ENCODE data around the gene ITPK1. TPM values are rescaled to one million over a fixed set of nuclear protein-coding genes. Genes with fewer than 3 reads are reported as not detected.
A peak's percentile ranks its signal among the peaks of the same experiment; 100 is the strongest.

The ITPK1 gene
- total RNA-seq, 2 experiments from 2014 or later = 78.5 to 83.5 TPM

DNA sequence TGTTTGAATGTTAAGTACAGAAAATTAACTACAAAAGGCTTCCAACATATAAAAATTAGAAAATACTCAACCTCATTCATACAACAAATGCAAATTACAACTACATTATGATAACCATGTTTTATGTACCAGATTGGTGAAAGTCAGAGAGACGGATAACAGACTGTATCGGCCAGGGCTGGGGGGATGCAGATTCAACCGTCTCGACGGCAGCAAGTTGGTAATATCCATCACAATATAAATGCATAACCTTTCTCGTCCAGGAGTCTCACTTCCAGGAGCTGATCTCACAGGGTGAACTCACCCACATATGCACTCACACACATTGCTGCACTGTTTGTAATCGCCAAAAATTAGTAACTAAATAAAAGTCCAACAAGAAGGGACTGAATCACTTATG, 89.4 kb downstream of the ITPK1 start:
- ChIA-PET POLR2A (no interaction called here), CTCF (interaction anchor here (1.0 to 1.8 kb wide), 2 partner anchors 8 to 87 kb away, joined by 4 to 6 read pairs; no protein-coding TSS in a partner anchor)
- DNase-seq = no peak
- intact Hi-C loops (cut with micrococcal nuclease) = no loop called here
- TF ChIP-seq, protein P1, sequence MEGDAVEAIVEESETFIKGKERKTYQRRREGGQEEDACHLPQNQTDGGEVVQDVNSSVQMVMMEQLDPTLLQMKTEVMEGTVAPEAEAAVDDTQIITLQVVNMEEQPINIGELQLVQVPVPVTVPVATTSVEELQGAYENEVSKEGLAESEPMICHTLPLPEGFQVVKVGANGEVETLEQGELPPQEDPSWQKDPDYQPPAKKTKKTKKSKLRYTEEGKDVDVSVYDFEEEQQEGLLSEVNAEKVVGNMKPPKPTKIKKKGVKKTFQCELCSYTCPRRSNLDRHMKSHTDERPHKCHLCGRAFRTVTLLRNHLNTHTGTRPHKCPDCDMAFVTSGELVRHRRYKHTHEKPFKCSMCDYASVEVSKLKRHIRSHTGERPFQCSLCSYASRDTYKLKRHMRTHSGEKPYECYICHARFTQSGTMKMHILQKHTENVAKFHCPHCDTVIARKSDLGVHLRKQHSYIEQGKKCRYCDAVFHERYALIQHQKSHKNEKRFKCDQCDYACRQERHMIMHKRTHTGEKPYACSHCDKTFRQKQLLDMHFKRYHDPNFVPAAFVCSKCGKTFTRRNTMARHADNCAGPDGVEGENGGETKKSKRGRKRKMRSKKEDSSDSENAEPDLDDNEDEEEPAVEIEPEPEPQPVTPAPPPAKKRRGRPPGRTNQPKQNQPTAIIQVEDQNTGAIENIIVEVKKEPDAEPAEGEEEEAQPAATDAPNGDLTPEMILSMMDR (IDR thresholded peaks at IDR 0.05) = no peak
- H3K4me1 Mint-ChIP-seq (ENCODE audit: low read depth) = peaks cover 39% of the 10 kb centered on the region
- no peaks in the 10 kb centered on the region for H3K9me3 Mint-ChIP-seq
- ATAC-seq = no peak
- no peak overlapping the region for H3K4me3 Mint-ChIP-seq
- H3K36me3 Mint-ChIP-seq (ENCODE audit: low read depth) = peaks cover 8% of the 10 kb centered on the region
- H3K27me3 Mint-ChIP-seq = no peaks in the 10 kb centered on the region
- no peak overlapping the region for H3K27ac Mint-ChIP-seq

DNA sequence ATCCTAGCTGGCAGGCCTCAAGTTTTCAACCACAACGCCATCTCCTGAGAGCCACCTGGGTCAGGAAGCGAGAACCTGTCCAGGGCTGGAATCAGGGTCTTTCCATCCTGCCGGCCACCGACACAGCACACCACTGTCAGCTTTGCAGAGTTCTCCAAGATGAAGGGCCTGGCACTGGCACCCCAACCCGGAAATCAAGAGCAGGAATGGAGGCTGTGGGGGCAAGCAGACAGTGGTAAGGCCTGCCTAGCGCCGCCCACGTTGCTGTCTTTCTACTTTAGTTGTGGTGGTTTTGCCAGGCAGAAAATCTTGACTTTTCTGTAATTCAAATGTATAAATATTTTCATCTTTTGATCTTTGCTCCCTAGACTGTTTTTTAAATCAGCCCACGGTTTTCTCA, 90.7 kb downstream of the ITPK1 start:
- peaks cover 35% of the 10 kb centered on the region for H3K4me1 Mint-ChIP-seq (ENCODE audit: low read depth)
- TF ChIP-seq, protein P1 (IDR thresholded peaks at IDR 0.05) = no peak
- no peaks in the 10 kb centered on the region for H3K27me3 Mint-ChIP-seq
- ChIA-PET CTCF (interaction anchor here (0.7 to 1.8 kb wide), 3 partner anchors 9 to 88 kb away, joined by 3 to 6 read pairs (median 4); no protein-coding TSS in a partner anchor), POLR2A (no interaction called here)
- no peak overlapping the region for H3K4me3 Mint-ChIP-seq
- DNase-seq = peak; percentile 66
- H3K9me3 Mint-ChIP-seq = no peaks in the 10 kb centered on the region
- peaks cover 8% of the 10 kb centered on the region for H3K36me3 Mint-ChIP-seq (ENCODE audit: low read depth)
- intact Hi-C loops (cut with micrococcal nuclease) = no loop called here
- H3K27ac Mint-ChIP-seq = peak overlapping the region; percentile 74
- ATAC-seq = peak; percentile 78

DNA sequence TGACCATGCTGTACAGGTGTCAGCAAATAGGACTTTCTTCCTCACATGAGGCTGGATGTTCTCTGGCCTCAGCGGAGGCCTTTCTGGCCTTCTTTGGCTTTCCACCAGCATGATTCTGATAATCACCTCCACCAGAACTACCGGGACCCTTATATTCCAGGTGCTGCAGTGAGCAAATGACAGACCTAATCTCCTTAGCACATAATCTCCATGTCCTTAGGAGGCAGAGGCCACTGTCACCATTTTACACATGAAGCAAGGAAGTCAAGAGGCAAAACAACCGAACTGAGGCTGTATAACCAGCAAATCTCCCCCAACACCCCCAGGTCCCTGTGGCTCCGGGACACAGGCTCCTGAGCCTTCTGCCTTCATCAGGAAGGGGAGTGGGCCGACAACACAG, 91.2 kb downstream of the ITPK1 start:
- TF ChIP-seq, protein P1 (IDR thresholded peaks at IDR 0.05) = no peak
- no peaks in the 10 kb centered on the region for H3K27me3 Mint-ChIP-seq
- intact Hi-C loops (cut with micrococcal nuclease) = no loop called here
- H3K36me3 Mint-ChIP-seq (ENCODE audit: low read depth) = peaks cover 8% of the 10 kb centered on the region
- DNase-seq (no peak), ATAC-seq (no peak)
- H3K27ac Mint-ChIP-seq = peak overlapping the region; percentile 74
- no peaks in the 10 kb centered on the region for H3K9me3 Mint-ChIP-seq
- ChIA-PET CTCF (no interaction called here), POLR2A (interaction anchor here (1.9 kb wide), 1 partner anchor 10 kb away, joined by 4 read pairs; no protein-coding TSS in a partner anchor)
- no peak overlapping the region for H3K4me3 Mint-ChIP-seq
- H3K4me1 Mint-ChIP-seq (ENCODE audit: low read depth) = peaks cover 35% of the 10 kb centered on the region

DNA sequence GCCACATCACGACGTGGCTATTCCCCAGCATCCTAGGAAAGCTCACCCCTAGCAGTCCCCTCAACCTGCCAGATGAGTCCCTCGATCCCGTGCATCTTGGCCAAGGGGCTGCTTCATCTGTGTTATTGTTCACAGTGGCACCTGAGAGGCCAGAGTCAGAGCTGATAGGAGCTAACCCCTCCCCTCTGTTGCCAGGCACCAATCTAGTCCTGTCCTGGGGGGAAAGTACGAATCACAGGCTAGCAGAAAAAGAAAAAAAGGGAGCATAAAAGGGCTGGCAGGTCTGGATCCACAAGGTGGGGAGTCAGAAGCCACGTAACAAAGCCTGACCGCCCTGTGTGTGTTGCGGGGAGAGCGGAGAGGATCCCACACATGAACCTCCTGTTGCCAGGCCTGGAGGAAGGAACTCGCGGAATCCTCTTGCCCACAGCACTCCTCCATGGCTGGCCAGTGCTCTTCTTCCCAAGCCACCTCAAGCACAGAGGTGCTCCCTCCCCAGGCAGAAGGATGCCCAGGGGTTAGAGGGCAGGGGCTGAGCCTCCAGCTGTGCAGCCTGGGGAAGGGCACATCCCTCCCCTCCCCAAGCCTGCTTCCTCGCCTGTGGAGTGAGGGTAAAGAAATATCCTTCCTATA, 91.8 kb downstream of the ITPK1 start:
- H3K27me3 Mint-ChIP-seq = no peaks in the 10 kb centered on the region
- H3K27ac Mint-ChIP-seq = no peak overlapping the region
- H3K36me3 Mint-ChIP-seq (ENCODE audit: low read depth) = peaks cover 8% of the 10 kb centered on the region
- intact Hi-C loops (cut with micrococcal nuclease) = no loop called here
- DNase-seq (no peak), ATAC-seq (peak; percentile 55)
- H3K9me3 Mint-ChIP-seq = no peaks in the 10 kb centered on the region
- ChIA-PET CTCF (interaction anchor here (0.9 to 1.8 kb wide), 3 partner anchors 10 to 72 kb away, joined by 3 to 8 read pairs (median 5); no protein-coding TSS in a partner anchor), POLR2A (interaction anchor here (0.7 to 1.9 kb wide), 2 partner anchors 10 to 18 kb away, joined by 3 to 4 read pairs; no protein-coding TSS in a partner anchor)
- H3K4me1 Mint-ChIP-seq (ENCODE audit: low read depth) = peaks cover 35% of the 10 kb centered on the region
- H3K4me3 Mint-ChIP-seq = no peak overlapping the region
- TF ChIP-seq, protein P1 (IDR thresholded peaks at IDR 0.05) = no peak

DNA sequence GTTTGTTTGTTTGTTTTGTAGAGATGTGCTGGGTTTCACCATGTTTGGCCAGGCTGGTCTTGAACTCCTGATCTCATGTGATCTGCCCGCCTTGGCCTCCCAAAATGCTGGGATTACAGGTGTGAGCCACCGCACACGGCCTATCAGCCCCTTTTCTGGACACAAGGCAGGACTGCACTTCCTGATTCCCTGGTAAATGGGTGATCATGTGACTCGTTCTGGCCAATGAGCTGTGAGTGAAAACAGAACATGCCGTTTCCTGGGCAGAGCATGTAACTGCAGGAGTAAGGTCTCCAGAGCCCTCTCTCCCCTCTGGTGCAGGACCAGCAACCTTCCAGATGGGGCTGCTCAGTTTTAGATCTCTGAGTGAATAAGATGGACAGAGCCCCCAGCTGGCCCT, 92.7 kb downstream of the ITPK1 start:
- ChIA-PET POLR2A (interaction anchor here (1.9 kb wide), 1 partner anchor 11 kb away, joined by 4 read pairs; no protein-coding TSS in a partner anchor), CTCF (interaction anchor here (0.9 to 1.8 kb wide), 4 partner anchors 11 to 90 kb away, joined by 3 to 8 read pairs (median 4); no protein-coding TSS in a partner anchor)
- Mint-ChIP-seq H3K27ac (no peak overlapping the region), H3K27me3 (no peaks in the 10 kb centered on the region), H3K4me3 (no peak overlapping the region), H3K9me3 (no peaks in the 10 kb centered on the region), H3K4me1 (ENCODE audit: low read depth) (peaks cover 35% of the 10 kb centered on the region), H3K36me3 (ENCODE audit: low read depth) (peaks cover 8% of the 10 kb centered on the region)
- ATAC-seq (no peak), DNase-seq (peak; percentile 51)
- intact Hi-C loops (cut with micrococcal nuclease) = no loop called here
- TF ChIP-seq, protein P1 (IDR thresholded peaks at IDR 0.05) = no peak
